Ovary (tissue), 9 donors: ENCODE data around the gene RNF41. TPM values are rescaled to one million over a fixed set of nuclear protein-coding genes. Genes with fewer than 3 reads are reported as not detected.

ENCODE experiments used
- DNase-seq, 5 donors: peaks; one replicate each; pipeline ENCODE4 v3.0.0-alpha.2; 2019 to 2020
- H3K27ac ChIP-seq, 2 donors: fragments of 200-600 bp; one replicate each; pipeline versions ENCODE4 v1.5.1 to v1.8.0; 2019 to 2022
- H3K27me3 ChIP-seq: fragments of 200-600 bp; one replicate; pipeline ENCODE4 v1.8.0; 2022
- H3K36me3 ChIP-seq: fragments of 200-600 bp; sonication (generic); one replicate; pipeline ENCODE4 v1.5.1; 2019
- H3K4me1 ChIP-seq: one replicate; pipeline ENCODE4 v1.8.1; 2013; ENCODE audit warnings: mild to moderate bottlenecking, moderate library complexity; ENCODE audit not compliant: insufficient read depth
- H3K4me3 ChIP-seq: fragments of 200-600 bp; sonication (generic); one replicate; pipeline ENCODE4 v1.5.1; 2017
- H3K9me3 ChIP-seq, 2 donors: fragments of 200-600 bp in 1 of 2; sonication (generic) in 1 of 2; one replicate each; pipeline versions ENCODE4 v1.5.1 to v1.8.1; 2013 to 2019; ENCODE audit warnings: mild to moderate bottlenecking in 1 of 2, moderate library complexity in 1 of 2
- CTCF ChIP-seq, 3 donors: fragments of 450-650 bp in 2 of 3; fragments of 200-600 bp in 1 of 3; IDR thresholded peaks; one replicate each; pipeline versions ENCODE4 v1.5.1 to v1.8.0; 2016 to 2022; ENCODE audit warnings: antibody characterized with exemption in 3 of 3, mild to moderate bottlenecking in 1 of 3
- EP300 ChIP-seq: sonication (generic); formaldehyde crosslinking; IDR thresholded peaks from one replicate; pipeline ENCODE4 v1.6.1; 2017; ENCODE audit warnings: antibody characterized with exemption
- POLR2A ChIP-seq: fragments of 450-650 bp; IDR thresholded peaks from one replicate; pipeline ENCODE4 v1.6.1; 2017; ENCODE audit warnings: antibody characterized with exemption, mild to moderate bottlenecking, moderate library complexity
- WGBS, 3 donors: extraction: QIAGEN DNeasy Blood & Tissue Kit in 1 of 3; methylation state at CpG; one replicate each; pipeline versions ENCODE4 v1.1.5 to v1.1.7; 2013 to 2017; 5-methylcytosine and 5-hydroxymethylcytosine counted together
- intact Hi-C, 4 donors: fragments of 100-400 bp; cut with DNase I; formaldehyde crosslinking; loops; one replicate each; pipeline versions ENCODE4 v1.11.0 to v1.15.1; 2022 to 2023
- polyA plus RNA-seq, 2 donors: library from polyadenylated mRNA; stranded (reverse); fragments of 200-250 nt in 1 of 2; fragments of 350-450 nt in 1 of 2; fragmentation: Illumina TruSeq in 1 of 2; extraction: RNeasy Lipid Tissue Mini Kit (QIAGEN cat#74804) in 1 of 2; gene quantifications; one replicate each; pipeline ENCODE4 v1.2.3, GENCODE V29; 2013 to 2014
- total RNA-seq, 7 donors: library from RNA; depleted of rRNA in 2 of 7; stranded (reverse); fragments of >200 nt in 2 of 7; fragmentation: NEBNext Ultra II Directional in 3 of 7; extraction: Animal tissue kit (Norgen Biotek cat#: 25700) in 3 of 7; gene quantifications; one replicate each; pipeline versions ENCODE4 v1.1.0 to v1.2.4, GENCODE V29; 2016 to 2023
- donor health status: DM: no; HTN: no; CAD: no; lungs with moderate emphysema.
- donor health status: DM: no; HTN: no; CAD: no.
- donor health status: Bipolar disorder and iron deficiency.
- donor health status: DM: yes; HTN: yes; CAD: no.
- donor health status: DM: no; HTN: no; CAD: no.
- donor health status: DM: yes; HTN: yes; CAD: no.

RNF41 gene
- total and polyA plus RNA-seq, 9 donors, result 29.4 to 55.6 (median 40.6) TPM

GRCh38 chr12:56193025-56193578 is 28.6 kb downstream of the RNF41 start:
- 52 to 78% (median 72%) methylated on average over 1 of the region's 1 CpG for WGBS, 3 donors

DNA sequence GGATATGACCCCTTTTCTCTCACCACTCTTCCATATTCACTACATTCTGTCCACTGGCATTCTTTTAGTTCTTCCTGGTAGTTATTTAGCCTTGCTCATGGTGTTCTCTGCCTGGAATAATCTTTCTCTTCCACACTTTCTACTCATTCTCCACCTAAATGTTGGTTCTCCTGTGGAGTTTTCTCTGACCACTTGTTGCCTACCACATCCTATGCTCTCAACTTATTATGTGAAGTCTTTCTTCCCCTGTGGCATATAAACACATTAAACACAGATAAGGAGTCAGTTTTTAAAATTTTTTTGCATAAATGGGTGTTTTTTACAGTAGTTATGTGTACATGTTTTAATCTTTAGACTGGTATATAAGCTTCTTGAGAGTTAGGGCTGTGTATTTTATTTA is 29.1 kb downstream of the RNF41 start:
- Histone ChIP-seq H3K27ac (no peak overlapping the region), H3K4me3 (no peak overlapping the region), H3K27me3 (no peaks in the 10 kb centered on the region), H3K4me1 (peaks cover 4% of the 10 kb centered on the region), H3K36me3 (no peaks in the 10 kb centered on the region), H3K9me3 (no peaks in the 10 kb centered on the region)
- no peak for TF ChIP-seq POLR2A
- no peak for TF ChIP-seq EP300
- TF ChIP-seq CTCF (IDR thresholded peaks at IDR 0.05), result no peak
- intact Hi-C loops, result loop anchor here in 3 of 4 donors (5.0 to 10.0 kb wide), 4 partner anchors 35 to 272 kb away; partner anchors contain the start of genes SLC39A5 (in 1 of the 3) and SPRYD4 (in 1 of the 3)
- no peak for DNase-seq

More at GRCh38 chr12:56193025-56193578, 28.6 kb downstream of the RNF41 start:
- no peak overlapping the region for H3K27ac ChIP-seq
- no peak overlapping the region for H3K4me3 ChIP-seq
- TF ChIP-seq CTCF (IDR thresholded peaks at IDR 0.05) (peak; percentile 60 to 70 (median 69)), POLR2A (no peak)
- intact Hi-C loops, result loop anchor here in 3 of 4 donors (5.0 to 10.0 kb wide), 4 partner anchors 34 to 272 kb away; partner anchors contain the start of genes SLC39A5 (in 1 of the 3) and SPRYD4 (in 1 of the 3)
- peaks cover 4% of the 10 kb centered on the region for H3K4me1 ChIP-seq
- H3K36me3 ChIP-seq, result no peaks in the 10 kb centered on the region
- DNase-seq, result peak in 4 of 5 donors; percentile 60 to 84 (median 74)
- H3K27me3 ChIP-seq, result no peaks in the 10 kb centered on the region
- no peaks in the 10 kb centered on the region for H3K9me3 ChIP-seq

DNA sequence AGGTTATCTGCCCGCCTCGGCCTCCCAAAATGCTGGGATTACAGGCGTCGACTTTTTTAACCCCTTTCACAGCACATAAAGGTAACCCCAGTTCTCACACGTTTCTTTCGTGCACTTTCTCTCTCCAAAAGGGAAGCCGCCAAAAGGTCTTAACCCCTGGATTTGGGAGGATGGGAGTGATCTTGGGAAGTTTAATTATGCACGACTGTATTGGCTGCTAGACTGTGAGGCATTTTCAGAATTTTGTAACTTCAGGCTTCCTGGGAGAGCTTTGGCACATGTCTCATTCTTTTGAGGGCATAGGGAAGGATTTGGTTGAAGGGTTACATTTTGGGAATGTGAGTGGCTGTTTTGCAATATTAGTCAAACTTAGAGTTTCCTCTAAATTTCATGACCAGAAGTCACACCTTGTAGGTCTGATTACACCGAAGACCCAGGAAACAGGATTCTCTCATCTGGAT is 31.0 kb downstream of the RNF41 start:
- intact Hi-C loops, result loop anchor here in 3 of 4 donors (2.0 to 10.0 kb wide), 6 partner anchors 32 to 274 kb away; partner anchors contain the start of genes MYL6 (in 1 of the 3), SLC39A5 (in 1 of the 3), SPRYD4 (in 1 of the 3) and ZC3H10 (in 1 of the 3)
- H3K27me3 ChIP-seq, result no peaks in the 10 kb centered on the region
- peak overlapping the region; percentile 57 for H3K4me3 ChIP-seq
- H3K9me3 ChIP-seq, result no peaks in the 10 kb centered on the region
- H3K27ac ChIP-seq, result peak overlapping the region; percentile 83 to 89
- peaks cover 3% of the 10 kb centered on the region for H3K4me1 ChIP-seq
- TF ChIP-seq EP300, result no peak
- no peak for TF ChIP-seq CTCF (IDR thresholded peaks at IDR 0.05)
- no peak for TF ChIP-seq POLR2A
- 13 to 15% (median 14%) methylated on average over 9 of the region's 9 CpGs for WGBS, 3 donors
- DNase-seq, result peak in 1 of 5 donors; percentile 27
- no peaks in the 10 kb centered on the region for H3K36me3 ChIP-seq

DNA sequence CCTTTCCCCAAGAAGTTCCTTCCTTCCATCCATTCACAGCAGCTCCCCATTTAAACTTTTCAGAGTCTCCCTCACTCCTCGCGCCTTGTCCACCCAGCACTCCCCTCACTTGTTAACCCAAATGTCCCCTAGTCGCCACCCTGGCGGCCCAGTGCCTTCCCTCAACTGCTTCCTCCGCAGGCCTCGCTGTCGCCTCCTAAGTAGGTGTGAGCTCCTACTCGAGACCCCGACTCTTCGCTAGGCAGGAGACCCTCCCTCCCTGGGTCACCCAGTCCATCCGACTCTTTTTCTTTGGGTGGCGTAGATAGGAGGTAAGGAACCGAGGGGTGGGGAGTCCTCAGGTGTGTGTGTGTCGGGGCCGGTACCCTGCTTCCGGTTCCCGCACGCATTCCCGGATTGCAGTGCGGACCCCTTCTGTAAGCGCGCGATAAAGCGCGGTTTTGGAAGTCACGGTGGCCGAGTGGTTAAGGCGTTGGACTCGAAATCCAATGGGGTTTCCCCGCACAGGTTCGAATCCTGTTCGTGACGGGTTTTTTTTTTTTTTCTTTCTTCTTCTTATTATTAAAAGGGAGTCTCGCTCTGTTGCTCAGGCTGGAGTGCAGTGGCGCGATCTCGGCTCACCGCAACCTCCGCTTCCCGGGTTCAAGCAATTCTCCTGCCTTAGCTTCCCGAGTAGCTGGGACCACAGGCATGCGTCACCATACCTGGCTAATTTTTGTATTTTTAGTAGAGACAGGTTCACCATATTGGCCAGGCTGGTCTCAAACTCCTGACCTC is 31.6 kb downstream of the RNF41 start:
- H3K27ac ChIP-seq, result peak overlapping the region; percentile 83 to 89
- intact Hi-C loops, result loop anchor here (2.0 to 10.0 kb wide), 8 partner anchors 31 to 275 kb away; partner anchors contain the start of genes ESYT1 (in 1 of the 4), MYL6 (in 1 of the 4), SLC39A5 (in 1 of the 4) and SPRYD4 (in 1 of the 4)
- 1% methylated on average over 42 of the region's 42 CpGs for WGBS, 3 donors

More for the DNA sequence above, 31.6 kb downstream of the RNF41 start:
- peak; percentile 86 to 94 (median 90) for DNase-seq
- H3K4me3 ChIP-seq, result peak overlapping the region; percentile 57
- no peaks in the 10 kb centered on the region for H3K36me3 ChIP-seq
- peaks cover 3% of the 10 kb centered on the region for H3K4me1 ChIP-seq
- TF ChIP-seq POLR2A (no peak), CTCF (IDR thresholded peaks at IDR 0.05) (peak in 1 of 3 donors; percentile 16), EP300 (no peak)
- H3K9me3 ChIP-seq, result no peaks in the 10 kb centered on the region
- no peaks in the 10 kb centered on the region for H3K27me3 ChIP-seq
